ENCODE measurements around the gene ARID3C.
A peak's percentile ranks its signal among the peaks of the same experiment; 100 is the strongest.

The ARID3C gene

DNA sequence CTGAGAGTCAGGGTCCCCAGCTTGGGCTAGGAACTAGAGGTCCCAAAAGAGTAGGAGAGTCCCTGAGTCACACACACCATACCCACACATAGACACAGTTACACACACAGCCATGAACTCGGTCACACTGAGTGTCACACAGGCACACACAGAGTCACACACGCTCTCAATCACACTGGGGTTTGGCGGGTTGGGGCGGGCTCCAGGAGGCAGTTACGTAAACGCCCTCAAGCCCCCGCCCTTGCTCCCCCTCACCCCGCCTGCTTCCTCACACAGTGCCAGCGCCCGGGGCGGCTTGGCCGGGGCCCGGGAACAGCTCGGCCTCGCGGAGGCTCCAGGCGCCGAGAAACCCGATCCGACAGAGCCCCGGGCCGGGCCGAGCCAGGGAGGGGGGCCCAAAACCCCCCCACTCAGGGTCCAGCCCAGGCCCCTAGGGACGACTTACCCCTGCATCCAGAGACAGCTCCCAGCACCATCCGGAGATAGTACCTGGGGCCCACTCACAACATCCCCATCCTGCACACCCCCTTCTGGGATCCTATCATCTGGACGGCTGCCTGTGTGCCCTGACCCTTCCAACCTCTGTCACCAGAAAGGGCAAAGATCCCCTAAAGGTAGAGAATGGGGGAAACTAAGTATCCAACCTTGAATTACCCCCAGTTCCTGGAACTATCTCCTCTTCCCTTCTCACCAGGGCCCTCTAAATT lies 35.8 kb downstream of the ARID3C start:
- no peak for DNase-seq

DNA sequence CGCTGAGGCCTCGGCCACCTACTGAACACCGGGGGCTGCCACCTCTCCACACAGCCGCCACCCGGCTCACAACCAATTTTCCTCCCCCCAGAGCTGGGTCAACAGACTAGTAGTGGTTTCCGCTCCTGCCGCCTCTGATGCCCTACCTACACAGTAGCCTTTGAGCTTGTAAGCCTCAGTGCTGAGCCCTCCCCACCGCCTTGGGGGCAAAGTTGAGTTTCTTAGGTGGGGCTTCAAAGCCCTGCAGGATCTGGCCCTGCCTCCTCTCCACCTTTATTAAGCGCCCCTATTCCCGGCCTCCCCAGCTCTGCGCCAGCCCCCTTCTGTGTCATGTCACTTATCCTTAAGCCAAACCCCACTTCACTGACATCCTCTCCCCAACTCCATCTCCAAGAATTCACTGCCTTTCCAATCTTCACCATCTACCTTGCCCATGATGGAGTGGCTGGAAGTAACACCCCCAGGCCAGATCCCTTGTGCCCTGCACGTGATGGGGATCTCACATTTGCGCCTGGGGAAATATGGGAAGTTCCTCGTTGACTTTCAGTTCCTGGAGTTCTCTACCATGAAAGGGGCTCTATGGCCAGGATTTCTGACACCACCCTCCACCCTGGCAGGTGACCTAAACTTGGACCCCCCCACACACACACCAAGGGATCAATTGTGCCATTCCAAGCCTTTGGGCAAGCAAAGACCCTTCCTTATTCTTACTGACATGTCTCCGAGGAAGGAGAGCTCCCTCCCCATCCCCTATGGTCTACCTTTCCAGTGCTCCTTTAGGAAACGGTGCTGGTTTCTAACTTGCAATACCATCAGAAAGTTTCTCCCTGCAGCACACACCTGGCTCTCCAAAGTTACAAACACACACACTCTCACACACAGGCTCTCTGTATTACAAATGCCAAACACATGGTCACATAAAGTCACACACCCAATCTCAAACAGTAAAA lies 36.7 kb downstream of the ARID3C start:
- DNase-seq, result no peak

DNA sequence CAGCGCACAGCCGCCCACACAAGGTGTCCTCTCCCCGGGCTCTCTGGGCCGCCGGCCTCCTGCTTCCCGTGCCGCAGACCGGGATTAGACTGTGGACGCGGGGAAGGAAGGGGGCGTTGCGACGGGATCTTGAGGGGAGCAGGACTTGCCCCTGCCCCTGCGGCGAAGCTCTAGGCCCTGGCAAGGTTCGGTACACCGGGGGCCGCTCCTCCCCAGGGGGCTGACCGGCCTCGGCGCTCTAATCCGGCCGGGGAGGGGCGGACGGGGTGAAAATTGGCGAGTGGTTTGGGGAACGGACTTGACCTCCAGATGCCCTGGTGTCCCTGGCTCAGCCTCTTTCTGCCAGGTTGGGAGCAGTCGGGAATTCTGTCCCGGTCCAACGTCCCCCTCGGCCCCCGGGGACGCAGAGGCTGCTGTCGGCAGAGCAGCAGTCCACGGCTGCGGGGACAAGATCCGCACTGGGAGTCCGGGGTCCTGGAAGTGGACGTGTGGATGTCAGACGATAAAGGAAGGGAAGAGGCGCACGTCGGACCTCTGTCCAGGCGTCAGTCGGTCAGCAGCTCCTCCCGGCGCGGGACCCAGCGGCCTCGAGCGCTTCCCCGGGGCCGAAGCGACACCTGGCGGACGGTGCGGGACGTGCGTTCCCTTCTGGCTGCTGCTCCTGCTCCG lies 37.5 kb downstream of the ARID3C start:
- peak; percentile 60 for DNase-seq

DNA sequence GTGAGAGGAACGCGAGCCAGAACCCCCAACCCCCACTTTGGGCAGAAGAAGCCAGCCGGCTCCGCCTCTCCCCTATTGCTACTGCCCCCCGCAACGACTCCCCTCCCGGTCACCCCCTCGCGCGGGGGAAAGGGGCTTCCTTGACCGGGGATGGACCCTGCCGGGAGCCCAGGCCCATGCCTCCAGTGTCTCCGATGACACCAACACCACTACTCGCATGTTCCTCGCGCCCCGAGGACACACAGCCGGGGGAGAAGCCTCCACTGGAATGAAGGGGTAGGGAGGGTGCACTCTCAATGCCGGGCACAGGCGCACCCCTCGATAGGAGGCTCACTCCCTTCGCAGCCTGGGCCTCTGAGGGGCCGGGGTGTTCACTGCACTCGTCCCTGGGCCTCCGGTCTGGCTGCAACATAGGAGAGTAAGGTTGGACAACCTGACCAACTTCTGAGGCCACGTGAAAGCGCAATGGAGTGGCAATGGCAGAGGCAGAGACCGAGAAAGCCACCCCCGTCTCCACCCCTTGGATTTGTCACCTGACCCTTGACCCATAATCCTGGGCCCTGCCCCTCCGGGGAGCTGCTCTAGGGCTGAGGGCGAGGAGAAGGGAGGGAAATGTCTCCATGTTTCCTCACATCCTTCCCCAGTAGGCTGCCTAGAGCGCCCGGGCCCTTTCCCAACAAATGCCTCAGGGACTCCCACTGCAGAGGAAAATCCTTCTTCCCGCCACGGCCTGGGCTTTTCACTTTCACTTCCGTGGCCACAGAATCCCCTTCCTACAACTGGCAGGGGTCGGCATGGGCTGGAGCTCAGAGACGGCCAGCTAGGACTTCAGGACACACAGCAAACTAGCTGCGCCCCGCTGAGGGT lies 38.3 kb downstream of the ARID3C start:
- DNase-seq, result no peak

DNA sequence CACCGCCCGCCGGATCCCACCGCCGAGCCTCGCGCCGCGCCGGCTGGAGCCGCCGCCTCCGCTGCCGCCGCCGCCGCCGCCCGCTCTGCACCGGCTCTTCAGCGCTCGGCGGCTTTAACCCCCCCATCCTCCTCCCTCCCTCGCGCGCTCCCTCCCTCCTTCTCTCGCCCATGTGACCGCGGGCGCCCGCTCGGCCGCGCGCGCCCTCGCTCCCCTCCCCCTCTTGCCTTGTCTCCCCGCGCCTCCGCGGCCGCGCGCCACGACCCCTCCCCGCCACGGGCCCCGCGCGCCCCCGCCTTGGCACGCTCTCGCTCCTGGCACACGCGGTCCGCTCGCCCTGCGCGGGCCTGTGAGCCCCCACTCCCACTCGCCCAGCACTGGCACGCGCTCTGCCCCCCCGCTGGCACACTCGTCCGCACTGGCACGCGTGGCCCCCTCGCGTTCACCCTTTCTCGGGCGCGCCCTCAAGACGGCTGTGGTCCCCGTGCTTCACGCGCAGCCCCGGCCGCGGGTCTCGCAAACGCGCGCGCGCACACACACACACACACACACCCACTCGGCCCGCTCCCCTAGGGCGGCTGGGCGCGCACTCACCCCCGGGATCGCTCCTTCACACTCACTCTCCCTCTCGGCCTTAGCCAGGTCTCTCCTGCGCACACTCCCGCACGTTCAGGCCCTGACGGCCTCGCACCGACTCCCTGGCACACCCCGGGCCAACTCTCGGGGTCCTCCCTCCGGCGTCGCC lies 39.1 kb downstream of the ARID3C start, which contains the start of gene CNTFR:
Gene CNTFR, minus strand, starts transcription at position 89 of the 745 bp plus-strand sequence. CDS start 20,743 bp downstream, outside the sequence.
- peak; percentile 80 for DNase-seq

DNA sequence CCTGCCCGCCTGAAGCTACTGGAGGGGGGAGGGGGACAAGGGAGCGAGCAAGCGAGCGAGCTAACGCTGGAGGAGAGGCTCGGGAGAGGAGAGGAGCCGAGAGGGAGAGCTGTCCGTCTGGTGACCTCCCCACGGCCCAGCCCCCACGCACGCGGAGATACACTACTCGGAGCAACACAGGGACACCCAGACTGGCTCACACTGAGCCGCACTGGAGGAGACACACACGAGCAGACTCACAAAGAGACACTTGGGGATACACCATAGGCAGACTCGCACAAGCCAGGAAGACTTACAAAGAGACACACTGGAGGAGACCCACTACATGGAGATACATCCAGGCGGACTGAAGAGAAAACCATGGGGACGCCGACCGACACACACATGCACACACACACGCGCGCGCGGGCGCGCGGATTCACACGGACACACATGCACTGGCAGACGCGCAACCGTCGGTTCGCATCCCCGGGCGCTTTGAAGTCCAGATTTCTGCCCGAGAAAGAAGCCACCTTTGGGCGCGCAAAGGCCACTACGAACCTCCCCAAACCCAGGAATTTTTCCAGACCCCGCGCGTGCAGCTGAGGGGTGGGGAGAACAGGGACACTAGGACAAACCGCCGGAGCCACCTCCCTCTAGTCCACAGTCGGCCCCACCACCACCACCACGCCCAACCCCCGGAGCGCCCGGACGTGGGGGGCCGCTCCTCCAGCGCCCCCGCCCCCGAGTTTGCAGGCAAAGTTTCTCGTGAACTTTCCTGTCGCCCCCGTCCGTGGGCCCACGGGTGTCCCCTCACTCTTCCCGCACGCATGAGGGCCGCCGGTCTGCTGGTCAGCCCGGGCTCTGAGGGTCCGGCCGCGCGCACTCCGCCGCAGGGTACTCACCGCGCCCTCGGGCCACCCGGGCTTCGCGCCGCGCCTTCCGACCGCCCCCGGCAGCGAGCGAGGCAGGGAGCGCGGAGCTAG lies 39.9 kb downstream of the ARID3C start:
- DNase-seq, result peak; percentile 49

DNA sequence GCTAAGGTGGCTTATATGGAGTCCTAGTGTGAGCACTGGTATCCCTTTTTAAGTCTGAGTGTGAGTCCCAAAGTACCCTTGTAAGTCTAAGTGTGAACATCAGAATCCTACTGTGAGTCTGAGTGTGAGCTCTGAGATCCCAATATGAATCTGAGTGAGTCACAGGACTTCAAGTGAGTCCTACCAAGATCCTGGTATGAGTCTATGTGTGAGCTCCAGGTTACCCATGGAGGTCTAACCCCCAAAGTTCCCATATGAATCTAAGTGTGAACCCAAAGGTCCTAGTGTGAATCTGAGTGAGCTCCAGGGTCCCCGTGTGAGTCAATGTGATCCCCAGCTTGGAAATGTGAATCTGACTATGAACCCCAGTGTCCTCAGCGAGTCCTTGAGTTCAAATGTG lies 41.6 kb downstream of the ARID3C start:
- no peak for DNase-seq

DNA sequence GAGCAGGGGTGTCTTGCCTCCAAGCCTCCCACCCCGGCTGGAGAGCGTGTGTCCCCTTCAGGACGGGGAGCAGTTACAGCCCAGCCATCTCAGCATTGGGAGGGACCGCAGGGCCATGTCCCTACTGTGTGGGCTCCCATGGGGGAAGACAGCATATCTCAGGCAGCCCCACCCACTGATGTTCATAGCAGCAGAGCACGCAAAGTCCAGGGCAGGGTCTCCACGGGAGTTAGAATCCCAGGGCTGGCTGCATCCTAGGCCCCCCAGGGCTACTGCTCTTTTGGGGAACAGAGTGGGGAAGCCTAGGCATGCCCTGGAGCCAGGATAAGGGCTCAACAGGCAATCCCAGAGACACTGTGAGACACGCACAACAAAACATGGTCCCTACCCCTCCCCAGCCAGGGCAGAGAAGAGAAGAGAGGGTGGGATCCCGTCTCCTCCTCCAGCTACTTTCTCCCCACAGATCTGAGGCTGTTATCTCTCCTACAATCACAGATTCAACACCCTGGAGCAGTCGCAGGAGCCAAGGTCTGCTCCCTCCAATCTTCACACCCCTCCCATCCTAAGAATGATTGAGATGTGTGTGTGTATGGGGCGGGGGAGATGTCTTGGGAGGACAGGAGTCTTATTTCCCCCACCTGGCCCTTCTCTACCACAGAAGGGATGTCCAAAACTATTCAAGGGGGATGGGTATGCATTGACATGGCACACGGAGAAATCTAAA lies 42.8 kb downstream of the ARID3C start:
- DNase-seq, result no peak

DNA sequence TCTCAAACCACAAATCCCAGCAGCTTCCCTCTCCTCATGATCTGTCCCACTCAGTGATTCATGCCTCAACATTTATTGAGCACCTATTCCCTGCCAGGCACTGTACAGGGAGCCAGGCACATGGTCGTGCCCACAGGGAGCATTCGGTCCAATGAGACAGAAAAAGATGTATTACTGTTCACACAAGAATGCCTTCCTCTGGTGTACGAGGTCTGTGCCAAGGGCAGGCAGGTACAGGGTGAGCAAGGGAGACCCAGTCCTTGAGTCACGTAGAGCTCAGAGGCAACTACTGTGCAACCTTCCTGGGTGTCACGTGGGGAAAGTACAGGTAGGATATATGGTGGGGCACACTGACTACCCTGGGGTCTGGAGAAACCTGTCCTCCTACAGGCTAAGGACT lies 43.9 kb downstream of the ARID3C start:
- no peak for DNase-seq

DNA sequence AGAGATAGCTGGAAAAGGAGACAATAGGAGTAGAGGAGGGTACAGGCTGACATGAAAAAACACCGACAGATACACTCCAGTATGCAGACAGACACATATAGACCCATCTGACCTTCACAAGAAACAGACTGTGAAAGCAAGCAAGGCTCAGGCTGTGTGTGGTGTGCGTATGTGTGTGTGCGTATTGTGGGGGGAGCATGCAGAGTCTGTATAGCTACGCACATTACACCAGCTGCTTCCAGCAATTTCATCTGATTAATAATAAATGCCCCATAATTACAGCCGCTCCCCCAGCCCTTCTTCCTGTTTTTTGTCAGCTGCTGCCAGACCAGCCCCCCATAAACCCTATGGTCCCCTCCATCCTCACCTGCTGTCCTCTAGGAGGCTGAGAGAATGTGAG lies 46.1 kb downstream of the ARID3C start:
- no peak for DNase-seq

DNA sequence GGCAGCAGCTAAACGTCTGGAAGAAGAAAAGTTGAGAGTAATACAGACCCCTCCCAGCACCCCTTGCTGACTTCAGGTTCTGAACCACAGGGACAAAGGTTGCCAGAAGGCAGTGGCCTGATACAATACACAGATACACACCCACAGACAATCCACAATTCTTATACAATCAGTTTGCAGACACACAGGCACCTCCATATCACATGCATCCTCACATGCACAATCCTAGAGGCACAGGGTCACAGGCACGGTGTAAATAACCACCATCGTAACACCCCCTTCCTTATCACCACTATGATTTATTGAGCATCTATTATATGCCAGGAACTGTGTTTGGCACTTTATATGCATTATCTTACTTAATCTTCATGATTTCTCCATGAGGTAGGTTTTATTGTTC lies 47.5 kb downstream of the ARID3C start:
- DNase-seq, result no peak

DNA sequence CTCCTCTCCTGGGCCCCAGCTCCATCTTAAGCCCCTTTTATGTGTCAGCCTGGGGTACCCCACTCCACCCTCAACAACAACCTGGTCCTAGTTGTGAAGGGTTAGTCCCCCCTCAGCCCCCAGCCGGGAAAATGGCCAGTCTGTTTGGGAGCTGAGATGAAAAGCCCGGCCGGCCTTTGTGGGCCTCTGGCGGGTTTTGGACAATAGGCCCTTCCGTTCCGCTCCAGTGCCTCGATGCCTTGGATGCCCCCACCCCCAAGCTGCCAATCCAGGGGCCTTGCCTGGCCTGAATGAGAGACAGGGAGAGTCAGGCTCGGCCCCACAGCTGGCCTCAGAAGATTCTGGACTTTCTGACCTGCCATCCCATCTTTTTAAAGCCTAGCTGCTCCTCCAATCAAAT lies 48.5 kb downstream of the ARID3C start:
- peak; percentile 81 for DNase-seq

DNA sequence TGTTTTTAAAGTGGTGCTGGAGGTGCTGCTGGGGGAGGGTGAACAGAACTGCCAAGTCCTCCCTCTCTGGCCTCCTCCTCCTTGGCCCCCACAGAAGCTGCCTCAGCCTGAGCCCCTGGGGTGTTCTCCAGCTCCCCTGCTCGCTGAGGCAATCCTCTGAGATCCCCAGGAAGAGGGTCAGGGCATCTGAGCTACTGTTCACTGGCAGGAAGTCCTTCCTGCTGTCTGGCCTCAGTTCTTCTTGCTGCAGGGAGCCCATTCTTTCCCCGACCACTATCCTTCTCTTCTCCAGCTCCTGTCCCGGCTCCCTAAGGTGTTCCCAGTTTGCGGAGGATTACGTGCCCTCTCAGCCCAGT lies 49.1 kb downstream of the ARID3C start:
- peak; percentile 54 for DNase-seq

DNA sequence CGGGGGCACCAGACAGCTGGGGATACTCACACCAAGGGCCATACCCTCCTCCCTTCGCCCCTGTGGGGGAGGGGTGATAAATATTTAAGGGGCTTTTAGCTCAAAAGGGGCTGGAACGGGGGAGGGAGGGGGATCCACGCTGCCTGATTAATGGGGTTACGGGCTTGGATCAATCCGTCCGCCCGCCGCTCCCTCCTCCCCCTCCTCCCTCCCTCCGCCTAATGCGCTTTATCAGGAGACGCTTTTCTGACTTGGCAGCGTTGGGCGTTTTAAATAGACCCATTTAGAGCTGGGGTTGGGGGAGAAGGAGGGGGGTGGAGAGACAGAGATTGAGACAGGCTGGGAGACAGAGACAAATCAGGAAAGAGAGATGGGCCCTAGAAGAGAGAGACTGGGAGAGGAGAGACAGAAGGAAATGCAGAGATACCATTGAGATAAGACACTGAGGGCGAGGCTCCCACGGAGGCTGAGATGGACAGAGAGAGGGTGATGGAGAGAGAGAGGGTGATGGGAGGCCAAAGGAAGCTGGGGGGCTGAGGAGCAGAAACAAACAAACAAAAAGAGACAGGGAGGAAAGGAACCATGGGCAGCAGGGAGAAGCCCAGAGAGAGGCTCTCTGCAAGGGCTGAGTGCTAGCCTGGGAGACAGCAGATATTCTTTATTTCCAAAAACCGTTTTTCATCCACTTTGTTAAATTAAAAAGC lies 49.6 kb downstream of the ARID3C start:
- peak; percentile 73 for DNase-seq

DNA sequence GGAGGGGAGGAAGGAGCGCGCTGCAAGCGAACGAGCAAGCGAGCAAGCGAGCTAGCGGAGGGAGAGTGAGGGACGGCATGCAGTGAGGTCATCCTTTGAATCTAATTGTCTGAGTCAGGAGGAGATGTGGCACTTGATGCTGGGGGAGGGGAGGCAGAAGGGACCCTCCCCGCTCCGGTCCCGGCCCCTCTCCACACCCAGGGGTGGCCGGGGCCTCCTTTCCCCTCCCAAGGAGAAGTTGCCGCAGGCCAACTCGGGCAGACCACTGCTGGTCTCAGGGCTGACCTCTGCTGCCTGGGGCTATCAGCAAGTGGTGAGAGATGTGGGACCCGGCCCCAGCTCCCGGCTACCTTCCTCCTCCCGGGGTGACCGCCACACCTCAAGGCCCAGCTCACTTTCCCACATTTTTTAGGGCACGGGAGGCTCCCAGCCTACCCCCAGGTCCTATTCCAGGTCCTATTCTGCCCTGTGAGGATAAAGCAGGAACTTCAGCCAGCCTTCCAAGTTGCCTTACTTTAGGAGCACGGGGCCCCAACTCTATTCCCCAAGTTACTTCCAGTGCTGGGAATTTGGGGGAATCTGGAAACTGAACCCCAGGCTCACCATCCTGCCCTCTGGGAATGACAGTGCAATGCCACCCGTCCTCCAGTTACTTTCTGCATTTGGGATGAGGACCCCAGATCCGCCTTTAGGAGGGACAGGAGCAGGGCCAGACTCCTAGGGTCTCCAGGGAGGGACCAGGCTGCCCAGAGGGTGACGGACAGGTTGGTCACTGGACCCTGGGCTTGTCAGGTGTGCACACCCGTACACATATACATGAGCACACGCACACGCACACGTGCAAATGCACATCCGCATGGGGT lies 50.4 kb downstream of the ARID3C start:
- peak; percentile 59 for DNase-seq

DNA sequence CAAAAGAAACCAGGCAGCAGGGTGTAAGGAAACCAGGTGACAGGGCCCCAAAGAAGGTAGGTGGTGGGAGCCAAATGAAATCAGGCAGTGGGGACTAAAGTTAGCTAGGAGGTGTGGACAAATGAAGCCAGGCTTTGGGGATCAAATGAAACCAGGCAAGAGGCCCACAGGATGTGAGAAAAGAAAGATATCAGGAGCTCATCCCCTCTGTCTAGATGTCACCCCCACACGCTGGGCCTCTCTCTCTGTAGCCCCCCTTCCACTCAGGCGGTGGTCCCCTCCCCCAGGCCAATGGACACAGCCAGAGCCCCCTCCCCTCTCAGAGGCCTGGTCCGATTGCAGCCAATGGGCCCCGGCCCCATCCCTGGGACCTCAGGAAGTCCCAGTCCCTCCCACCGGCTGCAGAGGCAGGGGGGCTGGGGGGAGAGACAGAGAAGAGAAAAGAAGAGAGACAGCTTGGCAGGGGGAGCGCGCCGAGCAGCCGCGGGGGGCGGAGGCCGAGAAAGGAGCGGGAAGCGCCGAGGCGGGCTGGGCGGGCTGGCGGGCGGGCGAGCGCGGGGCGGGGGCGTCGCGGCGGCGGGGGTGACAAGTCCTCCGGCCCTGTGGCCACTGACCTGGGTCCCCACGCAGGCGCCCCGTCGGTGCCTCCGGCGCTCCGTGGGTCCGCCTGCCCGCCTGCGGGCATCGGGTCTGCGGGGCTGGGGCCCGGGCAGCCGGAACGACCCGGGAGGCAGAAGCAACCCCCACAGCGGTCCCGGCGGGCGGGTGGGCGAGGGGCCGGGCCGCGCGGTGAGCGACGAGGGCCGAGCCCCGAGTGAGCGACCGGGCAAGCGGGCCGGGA lies 51.2 kb downstream of the ARID3C start:
- peak; percentile 58 for DNase-seq

All from NCI-H1092 treated with DMSO at 0.1 percent for 48 hours (cell line).